GM12892 (cell line): ENCODE measurements around the gene COL26A1.

Source experiments
- DNase-seq: peaks from one replicate; pipeline ENCODE4 v3.0.0; 2011; ENCODE audit not compliant: insufficient read length
- FAIRE-seq: peaks from 2 replicates; lab custom pipeline; 2011; peaks lifted over from hg19 to GRCh38; lab: Jason Lieb, UNC
- POLR2A ChIP-seq: IDR thresholded peaks from 2 replicates; pipeline ENCODE4 v1.6.1; 2011; ENCODE audit warnings: low read depth, low read length, control low read depth
- POLR2AphosphoS5 ChIP-seq: IDR thresholded peaks from 2 replicates; pipeline ENCODE4 v1.6.1; 2011; ENCODE audit warnings: low read depth, low read length, control low read depth
- TAF1 ChIP-seq: IDR thresholded peaks from 2 replicates; pipeline ENCODE4 v1.6.1; 2011; ENCODE audit warnings: low read depth, mild to moderate bottlenecking, control low read depth, low read length, borderline replicate concordance

Gene COL26A1

DNA sequence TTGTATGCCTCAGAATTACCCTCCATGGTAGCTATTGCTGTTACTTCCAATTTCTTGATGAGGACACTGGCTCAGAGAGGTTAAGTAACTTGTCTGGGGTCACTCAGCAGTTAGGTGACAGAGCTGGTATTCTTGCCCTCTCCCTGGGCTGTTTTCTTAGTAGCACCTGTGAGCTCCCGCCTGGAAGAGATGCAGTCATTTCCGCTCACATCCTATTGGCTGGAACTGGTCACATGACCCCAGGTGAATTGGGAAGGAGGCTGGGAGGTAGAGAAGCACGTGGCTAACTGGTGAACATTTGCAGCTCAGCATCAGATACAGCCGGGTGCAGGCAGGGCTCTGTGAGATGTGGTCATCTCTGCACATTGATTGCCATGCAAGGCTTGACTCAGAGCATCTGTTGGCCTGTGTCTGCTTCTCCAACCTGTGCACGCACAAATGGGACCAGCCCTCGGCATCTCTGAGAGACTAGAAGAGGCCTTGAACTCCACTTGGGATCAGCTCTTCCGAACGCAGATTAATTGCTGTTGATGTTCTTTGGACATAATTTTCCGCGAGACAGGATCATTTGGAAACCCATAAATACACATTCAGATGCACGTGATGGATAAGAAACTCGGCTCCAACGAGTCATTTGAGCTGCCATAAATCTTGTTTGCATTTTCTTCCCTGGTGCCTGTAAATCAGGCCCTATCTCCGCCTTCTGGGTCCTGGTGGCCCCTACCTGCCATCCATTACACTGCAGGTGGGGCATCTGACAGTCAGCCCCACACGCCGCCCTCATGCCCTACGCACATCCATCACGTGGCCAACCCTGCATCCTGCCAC, 223.6 kb downstream of the COL26A1 start:
- FAIRE-seq (no peak), DNase-seq (no peak)
- no peak for TF ChIP-seq TAF1
- no peak for TF ChIP-seq POLR2AphosphoS5
- TF ChIP-seq POLR2A, result no peak

DNA sequence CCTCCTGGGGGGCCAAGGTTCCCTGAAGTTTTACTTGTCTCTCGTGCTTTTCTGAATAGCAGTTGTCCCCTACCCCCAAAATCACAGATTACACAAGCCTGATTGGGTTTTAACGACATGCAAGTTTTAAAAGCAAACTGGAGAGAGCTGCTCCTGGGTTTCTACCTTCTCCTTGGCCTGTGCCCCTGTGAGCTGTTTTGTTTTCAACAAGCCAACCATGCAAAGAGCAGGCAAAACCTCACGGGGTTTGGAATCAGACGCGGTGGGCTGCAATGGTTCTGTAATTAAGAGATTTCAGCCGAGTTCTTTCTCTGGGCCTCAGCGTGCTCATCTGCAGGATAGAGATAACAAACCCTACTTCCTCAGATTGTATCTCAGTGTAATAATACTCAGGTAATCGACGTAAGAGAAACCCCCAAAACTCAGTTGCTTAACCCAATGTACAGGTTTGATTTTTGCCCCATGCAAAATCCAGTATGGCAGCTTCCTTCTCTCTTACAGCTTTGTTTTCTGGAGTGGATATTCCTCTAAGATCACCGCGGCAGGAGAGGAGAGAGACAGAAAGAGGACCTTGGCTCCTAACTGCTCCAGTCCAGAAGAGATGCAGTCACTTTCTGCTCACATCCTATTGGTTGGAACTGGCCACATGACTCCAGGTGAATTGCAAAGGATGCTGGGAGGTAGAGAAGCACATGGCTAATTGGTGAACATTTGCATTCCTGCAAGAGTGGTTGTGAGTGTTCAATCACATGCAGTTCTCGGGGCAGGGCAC, 224.4 kb downstream of the COL26A1 start:
- TF ChIP-seq TAF1 (no peak), POLR2A (no peak), POLR2AphosphoS5 (no peak)
- DNase-seq (no peak), FAIRE-seq (no peak)

DNA sequence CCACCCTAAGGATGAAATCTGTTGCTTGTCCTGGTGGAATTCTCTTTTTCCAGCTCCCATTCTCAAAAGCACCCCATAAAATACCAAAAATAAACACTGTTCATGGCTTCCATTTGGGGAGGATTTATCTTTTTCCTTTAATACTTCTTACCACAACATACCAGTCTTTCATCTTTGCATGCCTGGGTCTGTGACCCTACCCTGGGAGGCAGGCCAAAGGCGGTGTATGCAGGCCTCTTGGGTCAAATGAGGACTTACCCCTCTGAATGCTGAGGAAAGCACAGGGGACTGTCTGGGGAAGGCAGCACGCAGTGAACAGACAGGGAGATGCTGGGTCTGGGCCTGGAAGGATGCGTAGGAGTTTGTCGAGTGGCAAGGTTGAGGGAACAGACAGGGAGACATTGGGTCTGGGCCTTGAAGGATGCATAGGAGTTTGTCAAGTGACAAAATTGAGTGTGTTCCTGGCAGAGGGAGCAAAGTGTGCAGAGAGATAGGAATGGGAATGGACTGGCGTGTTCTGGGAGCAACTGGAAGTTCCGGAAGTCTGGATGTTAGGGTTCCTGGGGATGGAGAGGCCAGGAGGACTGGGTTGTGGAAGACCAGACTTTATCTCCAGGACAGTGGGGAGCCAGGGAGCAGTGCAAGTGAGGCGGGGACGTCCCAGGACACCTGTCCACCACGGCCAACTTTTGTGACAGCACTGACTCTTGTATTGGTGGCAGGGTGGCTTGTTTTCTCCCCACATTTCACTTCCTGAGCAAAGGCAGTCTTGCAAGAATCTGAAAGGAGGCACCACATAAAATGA, 225.7 kb downstream of the COL26A1 start:
- TF ChIP-seq TAF1, result no peak
- no peak for TF ChIP-seq POLR2A
- TF ChIP-seq POLR2AphosphoS5, result no peak
- FAIRE-seq (no peak), DNase-seq (no peak)

DNA sequence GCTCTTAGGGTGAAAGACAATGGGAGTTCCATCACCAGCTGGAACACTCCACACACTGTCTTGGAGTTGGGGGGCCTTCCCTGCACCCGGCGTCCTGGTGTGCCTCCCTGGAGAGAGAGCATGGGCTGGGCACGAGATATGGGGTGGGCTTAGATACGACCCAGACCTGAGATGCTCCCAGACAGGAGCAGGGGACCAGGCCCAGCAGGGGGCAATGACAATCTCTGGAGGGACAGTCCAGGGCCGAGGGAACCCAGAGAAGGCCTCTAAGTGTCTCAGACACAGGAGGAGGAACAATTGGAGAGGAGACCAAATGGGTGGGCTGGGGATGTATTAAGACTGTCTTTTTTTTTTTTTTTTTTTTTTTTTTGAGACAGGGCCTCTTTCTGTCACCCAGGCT, 226.4 kb downstream of the COL26A1 start:
- DNase-seq (no peak), FAIRE-seq (no peak)
- TF ChIP-seq POLR2AphosphoS5, result no peak
- no peak for TF ChIP-seq POLR2A
- TF ChIP-seq TAF1, result no peak

DNA sequence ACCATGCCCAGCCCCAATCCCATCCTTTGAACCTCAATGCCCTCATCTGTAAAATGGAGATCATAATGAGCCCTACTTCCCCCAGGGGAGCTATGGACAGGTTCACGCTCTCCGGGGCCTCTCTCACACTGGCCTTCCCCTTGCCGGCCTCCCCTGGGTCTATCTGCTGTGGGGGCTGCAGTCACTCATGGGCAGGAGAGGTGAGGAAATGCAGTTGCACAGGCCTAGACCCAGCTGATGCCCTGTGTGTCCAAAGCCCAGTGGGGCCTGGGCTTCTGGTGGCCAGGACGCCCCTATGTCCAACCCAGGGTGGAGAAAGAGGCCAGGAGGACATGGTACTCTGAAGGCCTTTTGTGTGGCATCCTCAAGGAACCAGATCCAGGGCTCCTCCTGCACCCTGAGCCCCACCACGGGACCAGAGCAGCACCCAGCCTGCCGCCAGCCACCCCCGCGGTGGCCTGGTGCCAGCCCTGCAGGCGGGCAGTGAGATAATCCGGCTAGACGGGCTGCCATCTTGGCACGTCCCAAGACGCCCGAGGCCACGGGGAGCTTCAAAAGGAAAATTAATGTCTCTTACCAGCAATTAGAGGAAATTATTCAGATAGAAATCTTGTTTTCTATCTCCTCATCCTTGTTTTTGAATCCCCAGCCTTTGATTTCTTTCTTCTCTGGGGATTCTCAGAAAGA, 227.4 kb downstream of the COL26A1 start:
- no peak for TF ChIP-seq POLR2A
- TF ChIP-seq TAF1, result no peak
- no peak for TF ChIP-seq POLR2AphosphoS5
- DNase-seq (no peak), FAIRE-seq (no peak)

DNA sequence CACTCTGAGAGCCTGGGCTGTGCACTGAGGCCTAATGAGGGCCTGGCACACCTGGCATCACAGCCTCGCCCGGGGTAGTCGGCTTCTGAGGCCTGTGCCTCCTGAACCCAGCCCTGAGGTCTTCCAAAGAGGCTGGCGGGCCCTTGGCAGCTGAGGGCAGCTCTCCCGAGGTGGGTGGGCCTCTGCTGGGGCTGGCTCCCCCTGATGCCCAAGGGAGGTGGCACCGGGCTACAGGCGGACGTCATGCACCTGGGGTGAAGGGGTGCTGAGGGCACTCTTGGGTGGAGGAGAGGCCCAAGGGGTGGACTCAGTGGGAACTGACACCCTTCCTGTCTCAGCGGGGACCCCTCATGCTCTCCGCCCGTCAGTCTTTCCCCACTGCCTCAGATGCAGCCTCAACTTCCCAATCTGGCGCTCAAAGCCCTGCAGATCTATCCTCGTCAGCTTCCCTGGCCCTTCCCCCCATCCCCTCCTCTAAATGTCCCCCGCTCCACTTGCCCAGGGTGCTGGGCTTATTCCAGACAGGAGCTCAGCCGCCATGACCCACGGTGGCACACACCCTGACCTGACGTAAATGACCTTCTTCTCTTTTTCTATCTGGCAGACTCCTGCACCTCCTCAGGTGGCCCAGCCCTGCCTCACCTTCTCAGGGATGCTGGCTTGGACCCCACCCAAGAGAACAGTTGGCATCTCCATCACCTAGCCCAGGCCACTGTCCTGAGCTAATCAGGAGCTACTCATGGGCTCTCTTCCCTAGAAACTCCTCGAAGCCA, 228.2 kb downstream of the COL26A1 start:
- FAIRE-seq (no peak), DNase-seq (no peak)
- TF ChIP-seq POLR2A, result no peak

DNA sequence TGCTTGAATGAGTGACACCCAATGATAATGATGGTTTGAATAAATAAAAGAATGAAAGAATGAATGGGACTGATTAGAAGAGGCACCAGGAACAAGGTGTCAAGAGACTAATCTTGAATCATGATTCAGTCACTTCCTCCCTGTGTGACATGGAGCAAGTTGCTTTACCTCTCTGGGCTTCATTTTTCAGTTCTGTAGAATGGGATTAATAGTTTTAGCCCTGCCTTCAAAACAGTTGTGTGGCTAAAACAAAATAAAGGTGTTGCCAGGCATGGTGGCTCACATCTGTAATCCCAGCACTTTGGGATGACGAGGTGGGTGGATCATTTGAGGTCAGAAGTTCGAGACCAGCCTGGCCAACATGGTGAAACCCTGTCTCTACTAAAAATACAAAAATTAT, 228.8 kb downstream of the COL26A1 start:
- no peak for FAIRE-seq
- DNase-seq, result no peak
- TF ChIP-seq POLR2AphosphoS5, result no peak
- no peak for TF ChIP-seq TAF1
- no peak for TF ChIP-seq POLR2A

DNA sequence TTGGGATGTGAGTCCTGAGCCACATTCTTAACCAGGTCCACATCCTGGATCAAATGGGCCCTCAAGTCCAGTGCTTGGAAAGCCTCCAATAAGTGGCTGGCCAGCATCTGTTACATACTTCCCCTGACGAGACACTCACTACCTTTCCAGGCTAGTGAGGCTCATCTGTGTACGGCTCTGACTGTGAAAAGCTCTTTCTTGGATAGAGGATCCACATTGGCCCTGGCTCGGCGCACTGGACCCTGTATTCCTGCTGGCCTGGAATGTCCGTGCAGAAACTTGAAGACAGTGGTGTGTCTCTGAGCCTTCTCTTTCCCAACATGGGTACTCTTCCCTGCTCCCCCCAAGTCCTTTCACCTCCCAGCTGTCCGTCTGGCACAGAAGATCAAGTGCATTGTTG, 230.9 kb downstream of the COL26A1 start:
- DNase-seq, result no peak
- FAIRE-seq, result no peak
- no peak for TF ChIP-seq TAF1
- TF ChIP-seq POLR2AphosphoS5, result no peak
- no peak for TF ChIP-seq POLR2A

DNA sequence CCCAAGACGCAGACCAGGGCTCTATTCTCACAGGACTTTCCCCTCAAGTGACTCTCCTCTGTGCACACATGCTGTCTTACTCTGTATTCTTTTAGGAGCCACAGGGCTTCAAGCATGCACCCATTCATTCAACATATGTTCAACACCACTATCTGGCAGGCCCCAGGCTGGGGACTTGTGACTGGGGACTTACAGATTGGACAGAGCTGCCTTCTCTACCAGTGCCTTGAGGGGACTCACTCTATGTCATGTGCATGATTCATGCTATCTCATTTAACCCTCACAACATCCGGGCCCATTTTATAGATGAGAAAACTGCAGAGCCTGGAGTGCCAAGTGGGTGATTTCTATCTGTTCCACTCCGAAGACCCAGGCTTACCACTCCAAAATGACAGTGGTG, 232.1 kb downstream of the COL26A1 start:
- TF ChIP-seq POLR2AphosphoS5 (no peak), POLR2A (no peak), TAF1 (no peak)
- FAIRE-seq, result no peak

DNA sequence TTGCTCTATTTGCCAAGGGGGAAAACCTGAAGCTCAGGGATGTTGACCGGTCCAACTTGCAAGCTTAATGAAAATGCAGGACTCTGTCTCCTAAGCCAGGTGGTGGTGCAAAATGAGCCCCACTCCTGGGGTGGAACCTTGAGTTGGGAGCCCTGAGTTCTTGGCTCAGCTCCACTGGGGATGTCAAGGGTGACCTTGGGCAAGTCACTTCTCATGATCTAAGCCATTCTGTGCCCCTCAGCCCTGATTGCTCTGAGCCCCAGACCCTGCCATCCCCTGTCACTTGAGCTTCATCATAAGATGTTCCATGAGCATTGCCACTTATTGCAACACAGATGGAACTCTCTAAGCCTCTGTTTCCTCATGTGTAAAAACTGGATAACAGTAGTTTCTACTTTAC, 232.6 kb downstream of the COL26A1 start:
- FAIRE-seq, result no peak
- no peak for TF ChIP-seq TAF1
- TF ChIP-seq POLR2A, result no peak
- no peak for TF ChIP-seq POLR2AphosphoS5
- no peak for DNase-seq

More for the DNA sequence above, 232.1 kb downstream of the COL26A1 start:
- no peak for DNase-seq
